8988T (cell line): ENCODE data around the gene ELFN2.

Source experiments
- DNase-seq: peaks from one replicate; pipeline ENCODE4 v3.0.0; 2011

The ELFN2 gene

DNA sequence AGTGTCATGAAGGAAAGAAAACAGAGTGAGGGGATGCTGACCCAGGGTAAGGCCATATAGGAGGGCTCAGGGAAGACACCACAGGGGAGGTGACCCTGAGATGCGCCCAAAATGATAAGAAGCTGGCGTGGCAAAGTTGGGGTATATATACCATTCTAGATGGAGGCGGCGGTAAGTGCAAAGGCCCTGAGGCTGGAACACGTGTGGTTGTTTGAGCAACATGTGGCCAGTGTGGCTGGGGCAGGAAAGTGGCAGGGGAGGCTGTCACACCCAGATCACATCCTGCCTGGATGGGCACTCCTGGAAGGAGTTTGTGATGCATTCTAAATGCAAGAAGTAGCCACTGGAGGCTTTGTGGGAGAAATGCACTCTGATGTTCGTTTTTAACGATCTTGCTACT is 74.8 kb downstream of the ELFN2 start:
- no peak for DNase-seq

DNA sequence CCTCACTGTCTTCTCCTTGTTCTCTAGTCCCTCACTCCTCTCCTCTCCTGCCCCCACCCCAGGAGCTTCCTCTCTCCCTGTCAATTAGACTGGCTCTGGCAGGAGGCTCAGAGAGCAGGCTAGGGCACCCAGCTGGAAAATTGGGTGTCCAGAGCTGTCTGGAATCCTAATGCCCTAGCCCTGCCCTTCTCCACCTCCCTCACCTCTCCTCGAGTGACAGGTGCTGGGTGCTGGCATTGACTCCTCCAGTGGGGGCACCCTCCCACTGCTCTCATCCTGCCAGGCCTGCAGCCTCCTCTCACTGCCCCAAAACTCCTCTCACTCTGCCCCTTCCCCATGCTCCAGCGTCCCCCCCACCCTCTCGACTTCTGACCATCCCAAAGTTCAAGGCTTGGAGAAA is 76.0 kb downstream of the ELFN2 start:
- DNase-seq: no peak

GRCh38 chr22:37349043-37349814 is 78.0 kb downstream of the ELFN2 start:
- no peak for DNase-seq

- no peak for DNase-seq
These were observed 80.8 kb downstream of the ELFN2 start for GRCh38 chr22:37346505-37346895.

GRCh38 chr22:37345863-37346504 is 81.3 kb downstream of the ELFN2 start:
- no peak for DNase-seq

DNA sequence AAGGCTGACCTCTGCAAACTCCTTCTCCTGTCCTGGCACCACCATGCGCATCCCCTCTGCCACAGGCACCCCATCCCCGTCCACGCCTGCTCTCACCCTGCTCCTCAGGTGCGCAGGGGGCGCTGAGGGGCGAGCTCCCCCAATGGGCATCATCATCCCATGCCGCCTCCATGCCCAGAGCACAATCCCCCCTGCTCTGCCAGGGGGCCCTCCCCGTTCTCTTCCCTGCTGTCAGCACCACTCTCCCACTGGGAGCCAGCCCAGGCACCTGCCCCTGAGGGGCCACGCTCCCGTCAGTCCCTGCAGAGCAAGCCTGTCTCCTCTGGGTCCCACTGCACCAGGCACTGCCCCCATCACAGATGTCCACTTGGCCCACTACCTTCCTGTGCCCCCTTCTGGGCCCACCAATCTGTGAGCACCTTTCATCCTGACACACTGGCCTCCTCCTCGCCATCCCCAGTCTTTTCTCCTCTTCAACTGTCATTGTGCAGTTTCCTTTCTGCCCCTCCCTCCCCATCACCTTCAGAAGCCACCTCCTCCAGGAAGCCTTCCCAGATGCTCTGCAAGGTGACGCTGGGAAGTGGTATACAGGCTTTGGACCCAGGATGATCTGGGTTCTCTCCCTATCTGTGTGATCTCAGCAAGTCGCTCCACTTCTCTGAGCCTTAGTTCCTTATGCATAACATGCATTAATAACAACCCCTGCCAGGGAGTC is 82.4 kb downstream of the ELFN2 start:
- no peak for DNase-seq

DNA sequence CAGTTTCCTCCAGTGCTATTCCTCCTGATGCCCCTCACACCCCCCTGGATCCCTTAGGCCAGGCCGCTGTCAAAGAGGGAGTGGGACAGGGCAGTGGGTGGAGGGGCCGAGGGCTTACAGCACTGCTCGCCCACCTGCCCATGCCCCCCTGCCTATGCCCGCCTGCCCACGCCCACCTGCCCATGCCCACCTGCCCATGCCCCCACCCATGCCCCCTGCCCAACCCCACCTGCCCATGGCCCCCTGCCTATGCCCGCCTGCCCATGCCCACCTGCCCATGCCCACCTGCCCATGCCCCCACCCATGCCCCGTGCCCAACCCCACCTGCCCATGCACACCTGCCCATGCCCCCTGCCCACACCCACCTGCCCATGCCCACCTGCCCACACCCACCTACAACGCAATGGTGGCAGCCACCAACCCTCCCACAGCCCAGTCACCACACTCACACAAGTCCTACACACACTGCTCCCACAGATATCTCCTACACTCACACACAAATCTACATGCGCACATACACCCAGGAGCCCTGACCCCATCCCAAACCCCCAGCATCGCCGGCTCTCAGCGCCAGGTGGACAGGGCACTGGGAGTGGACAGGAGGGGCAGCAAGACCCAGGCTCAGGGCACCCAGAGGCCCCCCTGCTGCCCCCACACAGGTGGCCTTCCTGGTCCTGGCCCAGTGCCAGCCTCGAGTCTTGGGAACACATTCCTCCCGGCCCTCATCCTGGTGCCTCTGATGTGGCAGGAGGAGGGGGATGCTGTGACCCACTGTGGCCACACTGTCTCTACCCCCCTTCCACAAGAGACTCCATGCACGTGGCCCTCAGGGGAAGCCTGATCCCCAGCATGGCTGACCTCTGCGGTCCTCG is 83.2 kb downstream of the ELFN2 start:
- no peak for DNase-seq

DNA sequence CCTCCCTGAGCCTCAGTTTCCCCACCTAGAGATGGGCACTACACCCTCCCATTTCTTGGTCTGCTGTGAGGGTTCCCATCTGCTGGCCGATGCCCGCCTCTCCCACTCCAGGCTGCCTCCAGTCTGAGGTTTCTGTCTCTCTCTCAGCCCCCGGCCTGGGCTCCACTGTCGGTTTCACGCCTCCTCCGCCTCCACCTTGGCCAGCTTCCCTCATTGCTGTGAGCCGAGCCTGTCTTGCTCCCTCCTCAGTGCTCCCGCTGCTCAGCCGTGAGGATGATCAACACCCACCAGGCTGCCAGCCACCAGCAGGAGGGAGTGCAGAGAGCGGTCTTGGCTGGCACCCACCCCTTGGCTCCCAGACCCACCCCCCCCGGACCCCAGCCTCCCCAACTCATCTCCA is 83.9 kb downstream of the ELFN2 start:
- DNase-seq: no peak

- no peak for DNase-seq
These were observed 85.2 kb downstream of the ELFN2 start for GRCh38 chr22:37342065-37342464.

DNA sequence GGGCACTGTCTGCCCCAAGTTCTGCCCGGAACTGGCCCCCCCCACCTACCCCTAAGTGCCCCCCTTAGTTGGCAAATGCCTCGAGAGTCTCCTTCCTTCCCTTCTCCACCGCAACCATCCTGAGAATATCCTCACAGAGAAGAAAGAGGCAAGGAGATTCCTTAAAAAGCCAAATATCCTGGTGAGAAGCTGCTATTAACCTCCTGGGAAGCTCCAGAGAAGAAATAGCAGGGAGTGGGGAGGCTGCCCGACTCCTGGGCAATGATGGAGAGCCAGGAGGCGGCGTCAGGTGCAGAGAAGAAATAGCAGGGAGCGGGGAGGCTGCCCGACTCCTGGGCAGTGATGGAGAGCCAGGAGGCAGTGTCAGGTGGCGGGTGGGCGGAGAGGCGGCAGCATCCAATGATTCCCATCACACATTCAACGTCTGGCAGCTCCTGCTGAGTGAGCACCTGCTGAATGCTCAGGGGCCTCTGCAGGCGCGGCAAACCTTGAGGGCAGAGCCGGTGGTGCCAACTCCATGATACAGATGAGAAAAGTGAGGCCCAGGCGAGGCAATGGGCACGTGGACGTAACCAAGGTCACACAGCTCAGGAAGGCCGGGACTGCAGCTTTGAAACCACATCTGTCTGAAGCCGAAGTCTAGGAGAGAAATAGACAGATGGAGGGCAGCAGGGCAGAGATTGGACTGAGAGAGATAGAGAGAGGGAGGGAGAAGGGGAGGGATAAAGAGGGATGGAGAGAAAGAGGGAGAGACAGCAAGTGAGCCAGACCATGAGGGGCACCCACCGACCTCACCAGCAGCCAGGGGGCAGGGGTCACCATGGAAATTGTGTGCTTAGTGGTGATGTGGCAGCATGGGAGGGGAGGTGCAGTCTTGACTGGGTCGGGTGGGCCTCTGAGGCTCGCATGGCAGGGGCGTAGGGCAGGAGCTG is 86.7 kb downstream of the ELFN2 start:
- no peak for DNase-seq

GRCh38 chr22:37338539-37339246 is 88.6 kb downstream of the ELFN2 start:
- DNase-seq: no peak

GRCh38 chr22:37337204-37337943 is 89.9 kb downstream of the ELFN2 start:
- no peak for DNase-seq

GRCh38 chr22:37336579-37336978 is 90.7 kb downstream of the ELFN2 start:
- no peak for DNase-seq

DNA sequence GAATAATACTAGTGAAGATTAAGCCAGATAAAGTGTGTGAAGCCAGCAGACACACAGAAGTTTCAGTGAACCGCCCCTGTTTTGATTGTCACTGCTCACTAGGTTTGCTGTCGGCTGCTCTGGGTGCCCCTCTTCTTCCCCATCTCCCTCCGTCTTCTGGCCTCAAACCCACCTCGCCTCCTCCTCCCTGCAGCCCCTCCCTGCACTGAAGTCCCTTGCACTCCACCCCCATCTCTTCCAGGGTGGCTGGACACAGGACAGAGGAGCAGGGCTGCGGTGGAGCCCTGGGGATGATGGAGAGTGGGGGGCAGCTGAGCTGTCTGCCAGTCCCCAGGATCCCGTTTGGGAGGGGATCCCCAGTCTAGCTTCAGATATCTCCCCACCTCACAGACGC is 91.5 kb downstream of the ELFN2 start:
- DNase-seq: no peak

DNA sequence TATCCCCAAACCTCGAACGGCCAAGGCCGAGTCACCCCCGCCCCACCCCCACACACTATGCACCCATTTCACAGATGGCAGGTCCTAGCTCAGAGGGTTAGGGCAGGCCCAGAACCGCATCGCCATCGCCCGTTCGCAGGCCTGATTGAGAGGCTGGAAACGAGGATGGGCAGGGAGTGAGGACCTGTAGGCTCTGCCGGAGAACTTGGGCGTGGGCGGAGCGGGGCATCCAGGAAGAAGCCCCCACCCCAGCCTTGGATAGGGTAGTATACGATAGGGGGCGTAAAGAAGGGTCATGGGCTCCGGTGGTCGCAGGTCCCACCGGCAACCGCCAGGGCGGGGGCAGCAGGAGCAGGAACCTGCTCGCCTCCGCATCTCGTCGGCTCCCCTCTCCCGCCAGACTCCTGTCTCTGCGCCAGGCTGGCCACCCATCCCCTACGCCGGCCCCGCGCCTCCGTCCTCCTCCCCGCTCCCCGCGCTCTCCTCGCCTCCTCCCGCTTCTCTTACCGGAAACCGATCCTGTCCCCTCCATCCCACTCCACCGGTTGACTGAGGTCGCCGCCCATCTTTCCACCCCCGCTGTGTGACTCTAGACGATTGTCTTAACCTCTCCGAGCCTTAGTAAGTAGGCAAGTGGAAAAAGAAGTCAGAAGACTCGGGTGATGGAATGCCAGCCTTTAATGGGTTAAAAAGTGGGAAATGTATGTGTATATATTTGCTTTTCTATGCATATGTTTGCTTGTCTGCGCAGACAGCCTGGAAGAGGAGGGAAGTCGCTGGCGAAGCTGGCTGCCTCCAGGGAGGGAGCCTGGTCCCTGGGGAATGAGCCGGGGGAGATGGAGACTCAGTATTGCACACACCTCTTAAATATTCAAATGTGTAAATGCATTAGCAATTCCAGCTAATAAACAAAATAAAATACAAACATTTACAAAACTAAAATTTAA is 92.1 kb downstream of the ELFN2 start:
- DNase-seq: no peak

DNA sequence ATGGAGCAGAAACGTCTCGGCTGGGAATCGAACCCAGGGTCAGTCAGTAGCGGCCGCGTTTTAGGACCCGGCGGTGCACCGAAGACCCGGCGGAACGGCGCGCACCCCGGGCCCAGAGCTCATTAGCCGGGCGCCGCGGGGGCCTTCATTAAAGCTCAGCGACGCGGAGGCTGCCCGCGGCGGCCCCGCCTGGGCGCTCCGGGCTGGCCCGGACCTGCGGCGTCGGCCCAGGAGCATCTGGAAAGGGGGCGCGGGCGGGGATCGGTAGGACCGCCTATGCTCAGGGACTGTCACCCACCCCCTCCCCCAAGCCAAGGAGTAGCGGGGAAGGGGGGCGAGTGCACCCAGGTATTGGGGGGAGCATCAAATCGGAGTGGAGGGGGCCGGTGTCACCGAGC is 92.8 kb downstream of the ELFN2 start:
- no peak for DNase-seq

GRCh38 chr22:37333724-37334460 is 93.4 kb downstream of the ELFN2 start:
- no peak for DNase-seq

DNA sequence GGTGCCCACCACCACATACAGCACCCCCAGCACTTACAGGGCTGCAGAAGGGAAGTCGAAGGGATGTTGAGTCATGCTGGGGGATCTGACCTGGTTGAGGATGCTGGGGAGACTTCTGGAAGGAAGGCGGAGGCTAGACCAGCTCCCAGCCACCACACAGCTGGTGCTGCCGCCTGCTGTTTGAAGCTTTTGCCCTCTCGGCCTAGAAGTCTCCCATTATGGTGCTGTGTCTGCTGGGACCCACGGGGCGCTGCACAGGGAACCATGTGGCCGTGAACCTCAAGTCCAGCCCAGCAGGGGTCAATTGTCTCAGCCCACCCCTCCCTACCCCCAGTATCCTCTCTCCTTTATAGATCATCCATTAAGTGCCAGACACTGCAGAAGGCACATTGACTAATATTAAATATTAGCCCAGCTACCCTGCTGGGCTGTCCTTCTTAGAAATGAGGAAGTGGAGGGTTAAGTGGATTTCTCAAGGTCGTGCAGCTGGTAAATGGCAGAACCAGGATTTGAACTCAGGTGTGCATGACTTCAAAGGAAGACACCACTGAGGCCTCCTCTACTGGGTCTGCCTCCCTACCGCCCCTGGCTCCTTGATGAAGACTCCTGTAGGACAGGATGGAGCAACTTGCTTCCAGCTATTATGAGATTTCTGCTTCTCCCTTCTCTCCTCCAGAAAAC is 95.3 kb downstream of the ELFN2 start:
- no peak for DNase-seq
